H1 (cell line): ENCODE measurements around the gene TNF. TPM values are rescaled to one million over a fixed set of nuclear protein-coding genes. Genes with fewer than 3 reads are reported as not detected.

Experiments used
- CTCF ChIA-PET: fragments of 300-600 bp; sonication (Branson Sonifier 250); formaldehyde crosslinking; loops from one replicate; lab custom pipeline; 2021; ENCODE audit not compliant: partially characterized antibody; lab: Charles Lee
- POLR2A ChIA-PET: fragments of 300-600 bp; sonication (Branson Sonifier 250); formaldehyde crosslinking; loops from one replicate; lab custom pipeline; 2021; ENCODE audit warnings: inconsistent platforms; ENCODE audit not compliant: partially characterized antibody; lab: Charles Lee
- DNase-seq, 2 experiments: peaks; one replicate each; pipeline versions ENCODE4 v3.0.0 to v3.0.0-alpha.2; 2010 to 2022; ENCODE audit warnings: low spot score in 2 of 2, low read depth in 1 of 2, mixed read lengths in 1 of 2
- FAIRE-seq: peaks from 2 replicates; lab custom pipeline; 2011; peaks lifted over from hg19 to GRCh38; lab: Jason Lieb, UNC
- H2AFZ ChIP-seq: 2 replicates; pipeline ENCODE4 v1.8.1; 2012; ENCODE audit warnings: low read length, inconsistent platforms
- H2AK5ac ChIP-seq: 2 replicates; pipeline ENCODE4 v1.6.1; 2013; ENCODE audit warnings: low read depth, low read length
- H2BK120ac ChIP-seq: replicated peaks from 2 replicates; pipeline ENCODE3; 2013; ENCODE audit warnings: low read depth, low read length, inconsistent platforms
- H2BK12ac ChIP-seq: 2 replicates; pipeline ENCODE4 v1.6.1; 2013; ENCODE audit warnings: low read depth, low read length
- H2BK15ac ChIP-seq: 2 replicates; pipeline ENCODE4 v1.6.1; 2013; ENCODE audit warnings: low read length
- H2BK20ac ChIP-seq: 2 replicates; pipeline ENCODE4 v1.6.1; 2013; ENCODE audit warnings: low read length
- H2BK5ac ChIP-seq: 2 replicates; pipeline ENCODE4 v1.6.1; 2013; ENCODE audit warnings: low read depth, low read length
- H3K14ac ChIP-seq: 2 replicates; pipeline ENCODE4 v1.6.1; 2013; ENCODE audit warnings: inconsistent platforms; ENCODE audit not compliant: insufficient read length
- H3K18ac ChIP-seq: 2 replicates; pipeline ENCODE4 v1.6.1; 2013; ENCODE audit warnings: low read length; ENCODE audit errors: extremely low read depth
- H3K23ac ChIP-seq: 2 replicates; pipeline ENCODE4 v1.6.1; 2013; ENCODE audit warnings: inconsistent platforms; ENCODE audit not compliant: insufficient read length
- H3K23me2 ChIP-seq: 2 replicates; pipeline ENCODE4 v1.6.1; 2013; ENCODE audit warnings: low read depth, low read length
- H3K27ac ChIP-seq: 2 replicates; pipeline ENCODE4 v1.6.1; 2011; ENCODE audit warnings: low read depth, low read length, inconsistent platforms
- H3K27me3 ChIP-seq, 4 experiments: replicated peaks in 1 of 4; 1 replicate in 1 of 4; 2 replicates in 3 of 4; pipeline versions ENCODE4 v1.6.1 to v1.8.1; 2011 to 2013; ENCODE audit warnings: low read length in 3 of 4, mild to moderate bottlenecking in 3 of 4, inconsistent platforms in 2 of 4, mixed read lengths in 2 of 4, moderate library complexity in 1 of 4; ENCODE audit not compliant: control insufficient read depth in 3 of 4, insufficient read depth in 3 of 4; ENCODE audit errors: extremely low read depth in 1 of 4
- H3K36me3 ChIP-seq, 4 experiments: 2 replicates each; pipeline versions ENCODE4 v1.6.1 to v1.8.1; 2011 to 2013; ENCODE audit warnings: mild to moderate bottlenecking in 4 of 4, low read length in 3 of 4, moderate library complexity in 2 of 4, control low read depth in 1 of 4, inconsistent platforms in 1 of 4; ENCODE audit not compliant: insufficient read depth in 4 of 4, control insufficient read depth in 2 of 4
- H3K4ac ChIP-seq: replicated peaks from 2 replicates; pipeline ENCODE3; 2013; ENCODE audit warnings: low read length, low read depth, mixed read lengths, inconsistent platforms; ENCODE audit not compliant: insufficient read length
- H3K4me1 ChIP-seq, 4 experiments: replicated peaks in 1 of 4; 1 replicate in 1 of 4; 2 replicates in 3 of 4; pipeline versions ENCODE4 v1.6.1 to v1.8.1; 2011 to 2013; ENCODE audit warnings: low read length in 3 of 4, inconsistent platforms in 2 of 4, mixed read lengths in 1 of 4; ENCODE audit not compliant: insufficient read depth in 4 of 4, control insufficient read depth in 3 of 4
- H3K4me2 ChIP-seq, 2 experiments: 2 replicates each; pipeline versions ENCODE4 v1.6.1 to v1.8.1; 2011 to 2013; ENCODE audit warnings: low read depth in 2 of 2, low read length in 2 of 2, control low read depth in 1 of 2, inconsistent platforms in 1 of 2, mild to moderate bottlenecking in 1 of 2; ENCODE audit not compliant: insufficient read depth in 1 of 2
- H3K4me3 ChIP-seq, 4 experiments: fragments of 200-600, 300-600 bp in 1 of 4; sonication (generic), shearing (Covaris generic), sonication (Bioruptor Twin) in 1 of 4; 2 replicates each; pipeline versions ENCODE4 v1.5.1 to v1.8.1; 2011 to 2016; ENCODE audit warnings: low read length in 4 of 4, low read depth in 3 of 4, control low read depth in 2 of 4, inconsistent platforms in 2 of 4, mild to moderate bottlenecking in 2 of 4, mixed read lengths in 1 of 4, moderate library complexity in 1 of 4; ENCODE audit not compliant: insufficient read depth in 2 of 4; ENCODE audit errors: extremely low read depth in 1 of 4
- H3K56ac ChIP-seq: replicated peaks from 2 replicates; pipeline ENCODE3; 2013; ENCODE audit warnings: low read depth, mild to moderate bottlenecking, mixed read lengths, low read length, inconsistent platforms; ENCODE audit not compliant: insufficient read length
- H3K79me1 ChIP-seq: 2 replicates; pipeline ENCODE4 v1.6.1; 2013; ENCODE audit warnings: low read depth, low read length, control low read depth
- H3K79me2 ChIP-seq, 2 experiments: 2 replicates each; pipeline versions ENCODE4 v1.6.1 to v1.8.1; 2012 to 2013; ENCODE audit warnings: low read length in 2 of 2, mild to moderate bottlenecking in 2 of 2, inconsistent platforms in 1 of 2; ENCODE audit not compliant: insufficient read depth in 2 of 2, control insufficient read depth in 1 of 2
- H3K9ac ChIP-seq, 4 experiments: replicated peaks in 1 of 4; 1 replicate in 1 of 4; 2 replicates in 3 of 4; pipeline versions ENCODE4 v1.6.1 to v1.8.1; 2011 to 2013; ENCODE audit warnings: low read depth in 3 of 4, low read length in 3 of 4, control low read depth in 2 of 4, mild to moderate bottlenecking in 2 of 4, moderate library complexity in 2 of 4, inconsistent platforms in 1 of 4; ENCODE audit errors: extremely low read depth in 1 of 4
- H3K9me3 ChIP-seq, 2 experiments: 2 replicates each; pipeline versions ENCODE4 v1.6.1 to v1.8.1; 2012 to 2013; ENCODE audit warnings: mild to moderate bottlenecking in 2 of 2, moderate library complexity in 2 of 2, control low read depth in 1 of 2, inconsistent platforms in 1 of 2, low read depth in 1 of 2, low read length in 1 of 2, mixed read lengths in 1 of 2; ENCODE audit not compliant: insufficient read depth in 2 of 2
- H4K20me1 ChIP-seq, 2 experiments: replicated peaks in 1 of 2; 2 replicates each; pipeline versions ENCODE3 to v1.8.1; 2011 to 2013; ENCODE audit warnings: inconsistent platforms in 2 of 2, low read length in 2 of 2, mild to moderate bottlenecking in 1 of 2; ENCODE audit not compliant: insufficient read depth in 2 of 2, control insufficient read depth in 1 of 2
- H4K5ac ChIP-seq: 2 replicates; pipeline ENCODE4 v1.6.1; 2013; ENCODE audit warnings: low read length, low read depth, mixed read lengths, inconsistent platforms; ENCODE audit not compliant: insufficient read length
- H4K8ac ChIP-seq: 2 replicates; pipeline ENCODE4 v1.8.0; 2013; ENCODE audit warnings: mild to moderate bottlenecking, moderate library complexity, low read length, inconsistent platforms; ENCODE audit not compliant: insufficient read depth; ENCODE audit errors: extremely low read depth
- H4K91ac ChIP-seq: replicated peaks from 2 replicates; pipeline ENCODE3; 2013; ENCODE audit warnings: low read length, mixed read lengths, inconsistent platforms; ENCODE audit not compliant: insufficient read length
- CEBPB ChIP-seq: IDR thresholded peaks from 2 replicates; pipeline ENCODE4 v1.6.1; 2012; ENCODE audit warnings: low read depth, low read length
- JUN ChIP-seq: IDR thresholded peaks from 2 replicates; pipeline ENCODE4 v1.6.1; 2011; ENCODE audit warnings: low read depth, mild to moderate bottlenecking, improper control_type of control experiment, low read length
- JUND ChIP-seq: IDR thresholded peaks from 2 replicates; pipeline ENCODE4 v1.6.1; 2011; ENCODE audit warnings: mild to moderate bottlenecking, improper control_type of control experiment, low read length
- SP2 ChIP-seq: IDR thresholded peaks from 2 replicates; pipeline ENCODE4 v1.6.1; 2012; ENCODE audit warnings: mild to moderate bottlenecking, low read length, inconsistent platforms
- SP4 ChIP-seq: IDR thresholded peaks from 2 replicates; pipeline ENCODE4 v1.6.1; 2012; ENCODE audit warnings: low read length, inconsistent platforms
- SUZ12 ChIP-seq: fragments of 200-600 bp; sonication (generic); IDR thresholded peaks from 2 replicates; pipeline ENCODE4 v1.6.1; 2012; ENCODE audit warnings: mild to moderate bottlenecking, inconsistent platforms, low read length, moderate library complexity, mixed read lengths
- WGBS, 2 experiments: shearing (Covaris generic) in 1 of 2; methylation state at CpG; one replicate each; pipeline versions ENCODE4 v1.1.6 to v1.1.7; 2013 to 2015; ENCODE audit warnings: low lambda C conversion rate in 2 of 2, mixed read lengths in 2 of 2, inconsistent platforms in 1 of 2, low coverage in 1 of 2, missing lambda C conversion rate in 1 of 2; ENCODE audit not compliant: insufficient replicate concordance in 2 of 2, insufficient coverage in 1 of 2, insufficient read length in 1 of 2; ENCODE audit errors: extremely low coverage in 1 of 2, missing lambda C conversion rate in 1 of 2; 5-methylcytosine and 5-hydroxymethylcytosine counted together
- polyA plus RNA-seq, 7 experiments: library from polyadenylated mRNA; depleted of rRNA in 3 of 7; stranded (reverse) in 5 of 7; unstranded in 2 of 7; fragments of >200 nt in 5 of 7; fragments of 200-250 nt in 2 of 7; gene quantifications; 1 replicate in 5 of 7; 2 replicates in 1 of 7; 4 replicates in 1 of 7; pipeline versions ENCODE4 v1.2.1 to v1.2.3, GENCODE V29; 2011 to 2013; ENCODE audit warnings: missing spikeins in 2 of 7, mixed read lengths in 2 of 7
- total RNA-seq: library from RNA; stranded (reverse); fragmentation: NEBNext Ultra II Directional; extraction: Animal tissue kit (Norgen Biotek cat#: 25700); gene quantifications from 2 replicates; pipeline ENCODE4 v1.2.1, GENCODE V29; 2021

Gene TNF
- total and polyA plus RNA-seq, 2 of the 8 experiments (the other 6 are each of a cell fraction or from before 2014, with no cell fraction given), result not detected

DNA sequence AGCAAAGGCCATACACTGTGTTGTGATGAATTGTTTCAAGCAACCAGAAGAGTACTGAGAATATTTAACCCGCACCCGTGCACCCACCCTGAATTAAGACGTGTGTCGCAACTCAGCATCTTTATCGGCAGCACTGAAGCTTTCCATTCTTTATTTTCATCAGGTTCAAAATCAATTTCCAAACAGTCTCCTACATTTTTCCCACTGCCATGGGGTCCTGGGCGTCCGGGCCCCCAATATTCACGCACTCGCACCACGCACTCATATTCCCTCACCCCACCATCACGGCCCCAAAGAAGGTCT lies 5.0 kb downstream of the TNF start:
- no peak overlapping the region for H3K14ac ChIP-seq
- peak overlapping the region; percentile 31; the same call in 1 of the 2 replicates for H2BK15ac ChIP-seq
- H2BK12ac ChIP-seq, result peak overlapping the region; percentile 60; the same call in 1 of the 2 replicates
- H3K23ac ChIP-seq, result no peak overlapping the region
- WGBS, 2 experiments, result 61% methylated on average over 10 of the region's 11 CpGs; no CpG with 5 or more reads in 1 of the 2 experiments
- H2BK5ac ChIP-seq, result peak overlapping the region; percentile 75; the same call in 1 of the 2 replicates
- H3K79me1 ChIP-seq, result no peaks in the 10 kb centered on the region
- DNase-seq (no peak), FAIRE-seq (no peak)
- TF ChIP-seq SUZ12 (0 out of 2 replicates have a peak, but pooled peaks have one; percentile 20), JUN (no peak), SP2 (no peak), JUND (no peak), CEBPB (peak; percentile 72), SP4 (no peak)
- H3K18ac ChIP-seq, result peak overlapping the region; percentile 93
- peaks cover 9% of the 10 kb centered on the region; the same call in 1 of the 2 replicates for H3K23me2 ChIP-seq
- peaks cover 0 to 8% (median 7%) of the 10 kb centered on the region in 4 experiments; a peak in 5 of 7 replicates for H3K27me3 ChIP-seq
- H3K4ac ChIP-seq, result no peak overlapping the region
- H3K79me2 ChIP-seq, result no peaks in the 10 kb centered on the region
- H2BK120ac ChIP-seq, result no peak overlapping the region
- no peak overlapping the region for H2BK20ac ChIP-seq
- peak overlapping the region; percentile 58; the same call in 1 of the 2 replicates for H4K8ac ChIP-seq
- no peak overlapping the region for H3K56ac ChIP-seq
- no peaks in the 10 kb centered on the region for H3K9me3 ChIP-seq
- peak overlapping the region; percentile 62 to 84 for H3K4me2 ChIP-seq
- peak overlapping the region; percentile 54 to 89 (median 80) for H3K4me3 ChIP-seq
- H4K5ac ChIP-seq, result no peak overlapping the region
- no peak overlapping the region for H2AK5ac ChIP-seq
- peak overlapping the region; percentile 61 for H4K91ac ChIP-seq
- H3K27ac ChIP-seq, result no peak overlapping the region
- peaks cover 0 to 6% (median 6%) of the 10 kb centered on the region in 4 experiments; a peak in 6 of 7 replicates for H3K4me1 ChIP-seq
- H3K36me3 ChIP-seq, result no peaks in the 10 kb centered on the region
- 0 out of 7 replicates have a peak overlapping the region, but pooled peaks of 2 of the 4 experiments have one; percentile 0 to 14 for H3K9ac ChIP-seq
- CTCF ChIA-PET, result interaction anchor here (0.6 to 19.2 kb wide), 15 partner anchors 11 to 279 kb away, joined by 3 to 640 read pairs (median 6); partner anchors contain the start of genes ATP6V1G2, DDX39B, LST1 and LTB
- POLR2A ChIA-PET, result interaction anchor here (0.7 to 12.2 kb wide), 15 partner anchors 9 to 138 kb away, joined by 3 to 110 read pairs (median 4); partner anchors contain the start of genes ATP6V1G2, C6orf47 and DDX39B
- H4K20me1 ChIP-seq, result no peaks in the 10 kb centered on the region
- H2AFZ ChIP-seq, result peak overlapping the region; percentile 94; the same call in 1 of the 2 replicates
